Large intestine (tissue), 3 donors: Measurements from ENCODE around the gene SLC18A2. TPM values are rescaled to one million over a fixed set of nuclear protein-coding genes. Genes with fewer than 3 reads are reported as not detected.
A peak's percentile ranks its signal among the peaks of the same experiment; 100 is the strongest.

ENCODE experiments used
- DNase-seq, 2 donors: peaks; one replicate each; pipeline versions ENCODE4 v3.0.0 to v3.0.0-alpha.2; 2013
- H3K27ac ChIP-seq: one replicate; pipeline ENCODE4 v1.5.1; 2013; ENCODE audit warnings: low read length
- H3K27me3 ChIP-seq: 2 replicates; pipeline ENCODE4 v1.6.1; 2013; ENCODE audit warnings: low read length; ENCODE audit not compliant: control insufficient read depth, insufficient read depth
- H3K36me3 ChIP-seq: 2 replicates; pipeline ENCODE4 v1.6.1; 2013; ENCODE audit warnings: low read length; ENCODE audit not compliant: control insufficient read depth, insufficient read depth
- H3K4me1 ChIP-seq: one replicate; pipeline ENCODE4 v1.6.1; 2013; ENCODE audit warnings: low read length; ENCODE audit not compliant: control insufficient read depth, insufficient read depth
- H3K4me3 ChIP-seq: one replicate; pipeline ENCODE4 v1.5.1; 2013; ENCODE audit warnings: low read length
- H3K9me3 ChIP-seq: one replicate; pipeline ENCODE4 v1.6.1; 2013; ENCODE audit warnings: mild to moderate bottlenecking, low read depth, low read length, moderate library complexity; ENCODE audit not compliant: control insufficient read depth
- WGBS: methylation state at CpG from one replicate; pipeline ENCODE4 v1.1.5; 2013; ENCODE audit warnings: low lambda C conversion rate; ENCODE audit not compliant: insufficient coverage; 5-methylcytosine and 5-hydroxymethylcytosine counted together
- polyA plus RNA-seq: library from polyadenylated mRNA; unstranded; fragments of 120-200 nt; gene quantifications from one replicate; pipeline ENCODE4 v1.2.1, GENCODE V29; 2013

SLC18A2 gene
- polyA plus RNA-seq, 1 donor, result 0.72 TPM

DNA sequence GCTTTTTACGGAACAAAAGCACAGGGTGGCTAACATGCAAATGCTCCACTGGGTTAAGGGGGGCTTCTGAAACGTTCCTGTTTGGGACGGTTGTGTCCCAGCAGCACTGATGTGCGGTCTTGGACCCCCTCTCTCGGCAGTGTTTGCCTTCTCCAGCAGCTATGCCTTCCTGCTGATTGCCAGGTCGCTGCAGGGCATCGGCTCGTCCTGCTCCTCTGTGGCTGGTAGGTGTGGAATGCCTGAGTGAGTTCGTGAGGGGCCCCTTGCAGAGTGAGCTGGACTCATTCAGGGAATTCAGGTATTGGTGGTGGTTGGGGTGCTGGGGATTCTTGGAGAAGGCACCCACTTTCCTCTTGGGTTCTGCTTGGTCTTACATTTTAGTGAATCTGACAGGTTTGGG lies 13.0 kb downstream of the SLC18A2 start:
- no peak for DNase-seq
- H3K4me3 ChIP-seq, result no peak overlapping the region
- H3K27ac ChIP-seq, result no peak overlapping the region
- no peaks in the 10 kb centered on the region for H3K36me3 ChIP-seq
- H3K27me3 ChIP-seq, result peaks cover 31% of the 10 kb centered on the region
- H3K4me1 ChIP-seq, result no peaks in the 10 kb centered on the region
- H3K9me3 ChIP-seq, result no peaks in the 10 kb centered on the region
- WGBS, result 60% methylated on average over 1 of the region's 9 CpGs

DNA sequence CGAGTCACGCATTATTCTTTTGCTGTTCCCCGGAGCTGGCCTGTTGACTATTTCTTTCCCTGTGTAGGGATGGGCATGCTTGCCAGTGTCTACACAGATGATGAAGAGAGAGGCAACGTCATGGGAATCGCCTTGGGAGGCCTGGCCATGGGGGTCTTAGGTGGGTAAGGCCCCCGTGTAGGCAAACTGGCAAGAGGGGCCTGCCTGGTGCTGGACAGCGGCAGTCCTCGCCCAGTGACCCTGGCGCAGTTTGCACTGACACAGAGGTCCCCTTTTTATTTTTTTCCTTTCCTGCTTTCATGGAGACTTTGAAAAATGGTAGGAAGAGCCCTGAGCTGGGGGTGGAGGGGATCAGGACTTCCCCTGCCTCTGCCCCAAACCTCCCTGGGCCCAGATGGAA lies 13.4 kb downstream of the SLC18A2 start:
- WGBS, result no CpG with 5 or more reads among the region's 9 CpGs
- Histone ChIP-seq H3K4me1 (no peaks in the 10 kb centered on the region), H3K9me3 (no peaks in the 10 kb centered on the region), H3K36me3 (no peaks in the 10 kb centered on the region), H3K27me3 (peaks cover 28% of the 10 kb centered on the region), H3K27ac (no peak overlapping the region), H3K4me3 (no peak overlapping the region)
- DNase-seq, result no peak

DNA sequence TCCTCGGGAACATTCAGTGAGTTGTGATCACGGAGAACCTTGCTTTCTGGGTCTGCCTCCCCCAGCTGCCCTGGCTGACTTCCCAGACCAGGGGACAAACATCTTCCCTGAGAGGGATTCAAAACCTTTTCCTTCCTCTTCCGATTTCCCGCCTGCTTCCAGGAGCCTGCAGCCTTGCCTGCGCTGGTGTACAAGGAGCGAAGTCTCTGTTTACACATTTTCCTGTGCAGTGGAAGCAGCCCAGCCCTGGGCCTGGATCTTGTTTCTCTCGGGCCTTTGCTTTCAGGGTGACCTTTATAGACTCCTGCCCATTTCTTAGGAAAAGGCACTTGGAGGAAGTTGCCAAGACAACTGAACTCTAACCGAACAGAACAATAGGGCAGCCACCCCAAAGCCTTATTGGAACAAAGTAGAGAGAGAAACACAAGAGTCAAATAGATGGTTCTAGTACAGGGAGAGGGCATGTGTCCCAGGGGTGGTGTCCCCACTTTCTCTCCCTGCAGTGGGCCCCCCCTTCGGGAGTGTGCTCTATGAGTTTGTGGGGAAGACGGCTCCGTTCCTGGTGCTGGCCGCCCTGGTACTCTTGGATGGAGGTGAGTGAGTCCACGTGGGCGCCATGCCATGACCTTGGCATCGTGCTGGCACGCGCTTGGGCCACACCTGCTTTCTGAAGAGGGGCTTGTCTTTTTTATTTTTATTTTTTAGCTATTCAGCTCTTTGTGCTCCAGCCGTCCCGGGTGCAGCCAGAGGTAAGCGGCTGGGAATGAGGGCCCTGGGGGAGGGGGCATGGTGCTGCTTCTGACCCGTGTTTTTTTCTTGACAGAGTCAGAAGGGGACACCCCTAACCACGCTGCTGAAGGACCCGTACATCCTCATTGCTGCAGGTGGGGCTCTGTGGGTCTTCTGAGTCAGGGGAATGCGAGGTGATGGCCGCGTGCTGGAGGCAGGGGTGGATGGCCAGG lies 14.1 kb downstream of the SLC18A2 start:
- no CpG with 5 or more reads among the region's 26 CpGs for WGBS
- Histone ChIP-seq H3K9me3 (no peaks in the 10 kb centered on the region), H3K27ac (no peak overlapping the region), H3K36me3 (no peaks in the 10 kb centered on the region), H3K27me3 (peaks cover 24% of the 10 kb centered on the region), H3K4me1 (peaks cover 1% of the 10 kb centered on the region), H3K4me3 (no peak overlapping the region)
- no peak for DNase-seq

DNA sequence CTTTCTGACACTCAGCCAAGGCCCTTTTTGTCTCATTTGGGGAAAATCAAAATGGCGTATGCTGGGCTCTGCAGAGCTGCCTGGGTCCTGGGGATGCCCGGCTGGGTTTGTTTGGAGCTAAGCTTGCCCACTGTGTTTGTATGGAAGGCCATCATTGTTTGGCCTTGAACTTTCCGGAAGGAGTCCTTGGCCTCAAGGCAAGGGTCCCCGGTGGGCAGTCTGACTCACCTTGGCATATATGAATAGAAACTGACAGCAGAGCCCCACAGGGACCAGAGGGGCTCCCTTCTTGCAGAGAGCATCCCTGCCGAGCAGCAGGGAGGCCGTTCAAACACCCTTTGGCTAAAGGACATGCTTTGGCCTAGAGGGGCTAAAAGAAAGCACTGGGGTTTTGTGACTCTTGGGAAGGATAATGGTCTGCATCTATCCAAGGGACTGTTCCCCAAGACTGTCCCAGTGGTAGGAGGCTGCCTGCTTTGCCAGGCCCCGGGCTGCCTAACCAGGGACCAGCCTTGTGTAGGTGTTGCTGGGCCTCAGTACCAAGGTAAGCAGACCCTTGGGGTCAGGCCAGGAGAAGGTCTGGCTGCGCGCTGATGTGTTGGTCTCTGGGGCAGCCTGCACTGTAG lies 15.0 kb downstream of the SLC18A2 start:
- Histone ChIP-seq H3K4me3 (no peak overlapping the region), H3K4me1 (peaks cover 10% of the 10 kb centered on the region), H3K27ac (no peak overlapping the region), H3K27me3 (peaks cover 17% of the 10 kb centered on the region), H3K9me3 (no peaks in the 10 kb centered on the region), H3K36me3 (no peaks in the 10 kb centered on the region)
- no CpG with 5 or more reads among the region's 9 CpGs for WGBS
- no peak for DNase-seq

DNA sequence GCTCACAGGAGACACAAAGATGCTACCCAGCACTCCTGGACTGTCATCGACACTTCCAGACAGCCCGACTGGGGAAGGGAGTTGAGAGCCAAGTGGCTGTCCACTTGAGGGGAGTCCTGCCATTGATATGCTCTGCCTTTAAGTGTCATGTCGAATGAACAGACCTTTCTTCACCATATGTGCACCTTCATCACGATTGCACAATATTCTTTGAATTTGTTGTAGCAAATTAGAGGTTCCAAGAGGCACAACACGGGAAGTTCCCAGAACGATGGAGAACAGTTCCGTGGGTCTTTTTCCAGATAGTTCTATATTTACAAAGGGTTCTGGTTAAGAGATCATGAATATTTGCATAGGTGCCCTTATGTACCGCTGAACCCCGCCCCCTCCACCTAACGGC lies 16.0 kb downstream of the SLC18A2 start:
- no peaks in the 10 kb centered on the region for H3K9me3 ChIP-seq
- H3K4me3 ChIP-seq, result no peak overlapping the region
- H3K27me3 ChIP-seq, result peaks cover 14% of the 10 kb centered on the region
- no peak overlapping the region for H3K27ac ChIP-seq
- no peaks in the 10 kb centered on the region for H3K36me3 ChIP-seq
- WGBS, result no CpG with 5 or more reads among the region's 10 CpGs
- peaks cover 15% of the 10 kb centered on the region for H3K4me1 ChIP-seq
- DNase-seq, result no peak

DNA sequence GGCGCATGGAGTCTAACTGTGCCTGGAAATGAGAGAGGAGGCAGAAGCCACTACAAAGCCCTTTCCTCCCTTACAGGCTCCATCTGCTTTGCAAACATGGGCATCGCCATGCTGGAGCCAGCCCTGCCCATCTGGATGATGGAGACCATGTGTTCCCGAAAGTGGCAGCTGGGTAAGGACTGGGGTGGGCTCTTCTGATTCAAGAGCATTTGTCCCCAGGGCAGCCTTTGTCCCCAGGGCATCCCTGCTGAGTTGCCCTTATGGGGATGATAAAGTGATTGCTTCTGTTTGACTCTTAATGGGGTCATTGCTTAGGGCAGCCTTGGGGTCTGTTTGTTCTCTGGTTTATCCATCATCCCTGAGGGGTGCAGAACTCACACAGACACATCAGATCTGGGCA lies 16.8 kb downstream of the SLC18A2 start:
- no peak for DNase-seq
- no CpG with 5 or more reads among the region's 3 CpGs for WGBS
- no peaks in the 10 kb centered on the region for H3K9me3 ChIP-seq
- no peaks in the 10 kb centered on the region for H3K36me3 ChIP-seq
- no peak overlapping the region for H3K27ac ChIP-seq
- H3K27me3 ChIP-seq, result peaks cover 14% of the 10 kb centered on the region
- no peak overlapping the region for H3K4me3 ChIP-seq
- peaks cover 18% of the 10 kb centered on the region for H3K4me1 ChIP-seq

DNA sequence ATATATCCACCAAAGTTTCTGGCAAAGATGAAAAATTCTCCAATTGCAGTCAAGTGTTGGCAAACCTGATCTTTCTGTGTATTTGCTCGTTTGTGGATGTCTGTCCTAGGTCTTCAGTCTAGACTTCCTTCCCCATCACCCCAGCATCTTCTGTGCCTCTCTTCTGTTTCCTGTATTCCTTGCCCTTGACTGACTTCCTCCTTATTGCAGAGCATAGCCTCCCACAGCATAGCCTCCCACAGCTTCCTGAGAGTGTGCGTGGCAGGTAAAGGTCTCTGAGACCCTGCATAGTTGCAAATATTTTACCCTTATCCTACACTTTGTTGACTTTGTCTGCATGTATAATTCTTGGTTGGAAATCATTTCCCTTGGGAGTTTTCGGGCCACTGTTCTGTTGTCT lies 18.4 kb downstream of the SLC18A2 start:
- no peak overlapping the region for H3K4me3 ChIP-seq
- no peaks in the 10 kb centered on the region for H3K9me3 ChIP-seq
- no peak overlapping the region for H3K27ac ChIP-seq
- no CpG with 5 or more reads among the region's 3 CpGs for WGBS
- no peaks in the 10 kb centered on the region for H3K36me3 ChIP-seq
- no peak for DNase-seq
- H3K27me3 ChIP-seq, result peaks cover 11% of the 10 kb centered on the region
- H3K4me1 ChIP-seq, result peaks cover 21% of the 10 kb centered on the region

DNA sequence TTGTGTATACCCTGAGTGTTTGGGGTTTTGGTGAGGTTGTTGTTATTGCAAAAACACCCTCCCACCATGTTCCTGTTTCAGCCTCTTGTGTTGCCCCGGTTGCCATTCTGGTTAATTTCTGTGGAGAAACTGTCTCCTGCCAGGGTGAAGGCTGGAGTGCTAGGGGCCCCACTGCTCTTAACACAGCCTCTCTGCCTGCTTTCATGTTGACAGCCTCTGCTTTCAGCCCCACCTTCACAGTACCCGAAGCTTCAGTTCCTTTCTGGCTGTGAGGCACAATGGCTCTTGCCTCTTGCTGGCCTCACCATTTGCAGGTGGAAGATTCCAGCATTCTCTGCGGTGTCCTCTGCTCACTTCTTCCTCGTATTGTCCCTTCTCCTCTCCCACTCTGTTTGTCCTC lies 19.2 kb downstream of the SLC18A2 start:
- Histone ChIP-seq H3K4me3 (no peak overlapping the region), H3K4me1 (peaks cover 21% of the 10 kb centered on the region), H3K36me3 (no peaks in the 10 kb centered on the region), H3K9me3 (no peaks in the 10 kb centered on the region), H3K27ac (peak overlapping the region; percentile 70), H3K27me3 (peaks cover 11% of the 10 kb centered on the region)
- WGBS, result no CpG with 5 or more reads among the region's 4 CpGs
- no peak for DNase-seq

DNA sequence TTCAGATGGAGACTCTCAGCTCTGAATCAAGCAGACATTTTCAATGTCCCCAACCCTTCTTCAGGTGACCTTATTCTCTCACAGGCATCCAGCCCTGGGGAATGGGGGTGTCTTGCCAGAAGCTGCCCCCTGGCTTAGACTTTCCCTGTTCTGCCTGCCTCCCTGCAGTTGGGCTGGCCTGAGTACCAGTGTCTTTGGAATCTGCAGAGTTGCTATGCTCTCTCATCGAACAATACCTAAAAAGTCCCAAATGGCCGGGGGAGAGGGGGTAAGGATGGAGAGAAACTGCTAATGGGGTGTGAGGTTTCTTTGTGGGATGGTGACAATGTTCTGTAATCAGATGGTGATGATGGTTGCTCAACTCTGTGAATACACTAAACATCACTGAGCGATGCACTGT lies 20.6 kb downstream of the SLC18A2 start:
- H3K4me3 ChIP-seq, result no peak overlapping the region
- no peaks in the 10 kb centered on the region for H3K36me3 ChIP-seq
- no peaks in the 10 kb centered on the region for H3K9me3 ChIP-seq
- H3K27me3 ChIP-seq, result peaks cover 11% of the 10 kb centered on the region
- WGBS, result no CpG with 5 or more reads among the region's 3 CpGs
- H3K4me1 ChIP-seq, result peaks cover 21% of the 10 kb centered on the region
- no peak overlapping the region for H3K27ac ChIP-seq
- no peak for DNase-seq

DNA sequence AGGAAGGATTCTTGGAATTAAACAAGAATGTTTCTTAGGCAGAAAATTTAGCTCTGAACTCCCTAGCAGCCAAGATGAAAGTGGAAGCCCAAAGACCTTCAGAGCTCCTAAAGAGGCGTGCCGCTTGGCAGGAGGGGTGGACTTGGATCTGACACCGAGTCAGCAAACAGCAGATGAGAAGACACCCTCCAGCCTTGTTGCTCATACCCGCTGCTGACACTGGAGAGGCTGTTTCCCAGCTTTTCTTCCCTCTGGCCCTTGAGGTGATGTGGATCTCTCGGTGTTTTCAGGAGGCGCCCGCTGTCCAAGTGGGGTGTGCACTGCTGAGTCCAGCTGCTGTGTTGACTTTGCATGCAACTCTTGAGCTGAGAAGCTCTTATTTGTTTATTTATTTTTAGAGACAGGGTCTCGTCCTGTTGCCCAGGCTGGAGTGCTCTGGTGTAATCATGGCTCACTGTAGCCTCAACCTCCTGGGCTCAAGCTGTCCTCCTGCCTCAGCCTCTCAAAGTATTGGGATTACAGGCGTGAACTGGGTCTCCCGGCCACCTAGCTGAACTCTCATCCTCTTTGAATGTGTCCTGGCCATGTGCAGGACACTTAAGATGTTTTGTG lies 21.5 kb downstream of the SLC18A2 start:
- H3K9me3 ChIP-seq, result no peaks in the 10 kb centered on the region
- no peaks in the 10 kb centered on the region for H3K36me3 ChIP-seq
- no CpG with 5 or more reads among the region's 10 CpGs for WGBS
- peaks cover 6% of the 10 kb centered on the region for H3K27me3 ChIP-seq
- no peak overlapping the region for H3K27ac ChIP-seq
- peak; percentile 55 to 64 for DNase-seq
- no peak overlapping the region for H3K4me3 ChIP-seq
- H3K4me1 ChIP-seq, result peaks cover 21% of the 10 kb centered on the region
